HG03280 (cell line): ENCODE data around the gene LMBRD1.

Experiments
- ATAC-seq: cut with Tn5 transposase; IDR thresholded peaks from one replicate; pipeline ENCODE4 v1.9.1; 2021; ENCODE audit warnings: mild to moderate bottlenecking, moderate library complexity; ENCODE audit not compliant: unreplicated experiment

Gene LMBRD1

DNA sequence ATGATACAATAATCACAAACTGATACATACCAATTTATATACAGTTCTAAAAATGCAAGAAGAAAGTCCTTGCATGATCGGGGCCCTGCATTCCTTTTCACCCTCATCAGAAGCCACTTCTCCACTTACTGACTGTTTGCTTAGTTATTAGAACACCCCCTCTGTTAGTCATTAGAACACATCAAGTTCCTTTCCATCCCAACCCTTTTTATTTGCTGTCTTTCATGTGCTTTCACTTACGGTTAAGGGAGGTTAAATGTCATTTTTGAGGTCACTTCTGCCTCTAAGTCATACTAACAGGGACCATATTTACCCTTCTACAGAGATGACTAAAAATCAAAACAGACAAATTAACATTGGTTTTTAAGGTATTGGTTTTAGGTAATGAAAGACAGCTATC is 149.1 kb downstream of the LMBRD1 start:
- ATAC-seq, result no peak

DNA sequence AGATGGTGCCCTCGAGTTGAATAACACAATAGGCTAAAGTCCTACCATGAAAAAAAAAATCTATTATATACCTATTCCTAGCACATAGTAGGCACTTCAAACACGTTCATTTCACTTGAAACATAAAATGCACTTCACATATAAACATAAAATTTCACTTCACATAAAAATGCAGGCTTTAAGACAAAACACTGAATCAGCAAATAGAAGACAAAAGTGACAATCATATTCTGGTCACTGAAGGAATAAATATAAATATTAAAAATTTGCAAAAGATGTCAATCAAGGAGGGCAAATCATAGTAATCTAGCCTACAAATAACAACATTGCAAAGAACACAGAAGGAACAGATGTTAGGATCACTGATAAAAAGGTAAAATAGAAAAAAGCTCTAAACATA is 153.1 kb downstream of the LMBRD1 start:
- no peak for ATAC-seq

DNA sequence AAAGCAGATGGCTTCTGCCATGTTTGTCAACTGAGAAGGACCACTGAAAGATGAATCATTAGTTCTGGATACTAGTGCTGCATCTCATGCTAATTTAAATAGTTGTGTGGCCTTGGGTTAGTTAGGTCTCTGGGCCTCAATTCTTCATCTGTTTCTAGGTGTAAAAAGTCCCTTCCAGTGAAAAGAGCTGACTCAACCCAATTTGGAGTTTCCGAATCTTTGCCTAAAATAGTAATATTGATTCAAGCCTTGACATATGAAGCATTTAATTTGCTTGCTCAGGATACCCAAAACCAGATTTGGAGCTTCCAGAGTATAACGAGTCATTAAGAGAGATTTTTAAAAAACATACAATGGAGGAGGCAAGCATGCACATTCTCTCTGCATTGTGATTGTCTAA is 163.9 kb downstream of the LMBRD1 start:
- no peak for ATAC-seq

DNA sequence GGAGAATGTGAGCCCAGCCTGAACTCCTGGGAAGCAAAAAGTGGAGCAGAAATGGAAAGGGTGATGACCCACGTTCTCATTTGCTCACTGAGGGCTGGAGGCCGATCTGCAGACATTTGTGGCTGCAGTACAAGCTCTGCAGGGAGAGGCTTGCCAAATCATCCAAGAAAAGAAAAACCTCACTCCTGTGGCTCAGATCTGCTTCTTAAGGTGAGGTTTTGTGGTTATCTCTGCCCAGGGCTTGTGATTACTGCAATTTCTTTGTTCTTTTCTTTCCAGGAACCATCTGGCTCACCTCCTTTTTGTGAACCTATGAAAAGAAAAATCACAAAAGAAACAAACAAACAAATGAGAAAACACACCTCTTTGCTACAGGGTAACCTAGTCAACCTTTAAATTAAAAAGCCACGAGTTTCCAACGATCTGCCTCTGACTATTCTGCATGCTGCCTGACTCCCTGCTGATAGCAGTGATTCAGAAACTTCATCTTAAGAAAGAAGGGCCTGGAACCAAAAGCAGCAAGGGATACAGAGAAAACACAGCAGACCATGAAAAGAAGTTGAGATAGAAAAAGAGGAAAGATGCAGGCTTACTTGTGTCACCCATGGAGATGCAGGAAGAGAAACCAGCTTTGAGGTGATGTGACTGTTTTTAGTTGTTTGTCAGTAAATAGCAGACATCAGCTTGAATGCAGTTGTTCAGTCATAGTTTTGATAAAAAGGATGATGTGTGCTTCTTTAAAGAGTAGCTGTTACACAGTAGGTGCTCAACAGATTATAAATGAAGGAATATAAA is 165.1 kb downstream of the LMBRD1 start:
- ATAC-seq, result no peak

DNA sequence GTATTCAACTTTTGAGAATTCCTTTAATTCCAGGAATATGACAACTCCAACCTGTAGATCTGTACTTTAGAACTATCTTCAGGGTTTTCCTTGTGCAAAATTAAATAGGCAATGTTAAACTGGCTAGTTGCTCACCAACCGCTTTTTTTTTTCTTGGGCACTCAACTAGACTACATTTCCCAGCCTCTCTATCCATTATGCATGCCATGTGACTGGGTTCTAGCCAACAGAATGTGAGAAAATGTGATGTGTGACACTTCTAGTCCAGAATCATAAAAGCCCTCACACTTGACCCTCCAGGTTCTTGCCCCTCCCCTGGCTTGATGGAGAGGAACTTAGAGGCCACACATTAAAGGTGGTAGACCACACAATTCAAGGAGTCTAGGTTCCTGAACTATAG is 166.0 kb downstream of the LMBRD1 start:
- no peak for ATAC-seq

DNA sequence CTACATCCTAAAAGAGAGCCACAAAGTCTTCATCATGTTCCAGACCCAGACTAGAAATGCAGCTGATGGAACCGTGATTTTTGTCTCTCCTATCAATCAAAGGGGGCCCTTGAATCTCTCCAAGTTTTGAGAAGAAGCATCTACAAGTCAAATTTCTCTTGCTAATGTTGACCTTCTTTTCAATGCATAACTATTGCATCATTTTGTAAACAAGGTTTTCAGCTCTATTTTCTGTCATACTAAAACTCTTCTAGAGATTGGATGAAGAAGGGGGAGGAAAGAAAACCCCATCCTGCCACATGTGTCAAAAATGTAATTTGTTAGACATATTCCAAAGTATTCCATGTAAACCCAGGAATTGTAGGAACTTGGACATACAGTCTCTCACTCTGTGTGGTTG is 169.2 kb downstream of the LMBRD1 start:
- no peak for ATAC-seq

DNA sequence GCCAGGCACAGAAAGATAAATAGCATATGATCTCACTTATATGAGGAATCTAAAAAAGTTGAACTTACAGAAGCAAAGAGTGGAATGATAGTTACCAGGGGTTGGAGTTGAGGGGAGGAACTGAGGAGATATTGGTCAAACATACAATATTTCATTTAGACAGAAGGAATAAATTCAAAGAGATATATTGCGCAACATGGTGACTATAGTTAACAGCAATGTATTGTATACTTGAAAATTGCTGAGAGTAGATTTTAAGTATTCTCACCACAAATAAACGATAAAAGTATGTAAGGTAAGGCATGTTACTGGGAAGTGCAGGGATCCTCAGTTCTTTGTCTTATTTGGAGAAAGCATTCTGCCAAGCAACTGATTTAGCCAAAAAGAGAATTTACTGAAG is 171.9 kb downstream of the LMBRD1 start:
- no peak for ATAC-seq
